Measurements from ENCODE around the gene TSEN54. TPM values are rescaled to one million over a fixed set of nuclear protein-coding genes. Genes with fewer than 3 reads are reported as not detected.

The TSEN54 gene
- total RNA-seq, 1 experiment from 2014 or later: 42.6 TPM

DNA sequence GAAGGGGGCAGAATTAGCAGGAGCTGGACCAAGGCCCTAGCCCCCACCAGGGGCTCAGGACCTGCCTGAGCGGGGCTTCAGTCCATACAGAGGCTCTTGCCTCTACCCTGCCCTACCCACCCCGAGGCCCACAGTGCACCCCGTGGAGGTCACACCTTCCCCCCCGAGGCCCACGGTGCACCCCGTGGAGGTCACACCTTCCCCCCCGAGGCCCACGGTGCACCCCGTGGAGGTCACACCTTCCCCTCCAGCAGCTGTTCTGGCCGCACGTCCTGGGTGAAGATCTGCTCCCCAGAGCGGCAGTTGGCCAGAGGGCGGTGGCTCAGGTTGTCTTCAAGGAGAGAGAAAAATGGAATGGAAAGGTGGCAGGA lies 12.4 kb upstream of the TSEN54 start:
- Histone ChIP-seq H3K4me3 (no peak overlapping the region), H3F3A (ENCODE audit: insufficient read depth, low read depth) (no peaks in the 10 kb centered on the region; the same call in 1 of the 2 replicates), H3K4me1 (replicated peaks; ENCODE audit: insufficient read depth) (no peaks in the 10 kb centered on the region), H3K9me2 (ENCODE audit: insufficient read depth) (no peaks in the 10 kb centered on the region), H3K4me2 (no peak overlapping the region), H4K20me1 (ENCODE audit: insufficient read depth) (0 out of 2 replicates have a peak, but pooled peaks cover 3% of the 10 kb centered on the region), H3K79me2 (ENCODE audit: low read depth) (no peaks in the 10 kb centered on the region), H3K27ac (no peak overlapping the region), H3K9me3 (ENCODE audit: insufficient read depth, low read depth) (no peaks in the 10 kb centered on the region), H3K36me3 (ENCODE audit: low read depth) (no peaks in the 10 kb centered on the region), H3K27me3 (ENCODE audit: insufficient read depth, low read depth) (no peaks in the 10 kb centered on the region), H2AFZ (no peak overlapping the region)
- intact Hi-C loops (cut with micrococcal nuclease; ENCODE audit: unreplicated experiment): no loop called here
- no TSS peak for BruUV-seq (replicated peaks)
- DNase-seq: no peak
- CTCF ChIA-PET: interaction anchor here (0.6 kb wide), 1 partner anchor 97 kb away, joined by 5 read pairs; no protein-coding TSS in a partner anchor
- POLR2A ChIA-PET (ENCODE audit: unreplicated experiment): interaction anchor here (0.6 kb wide), 1 partner anchor 208 kb away, joined by 3 read pairs; no protein-coding TSS in a partner anchor
- no peak for TF ChIP-seq EZH2 (IDR thresholded peaks at IDR 0.05; ENCODE audit: low read depth)
- TF ChIP-seq, protein P1, sequence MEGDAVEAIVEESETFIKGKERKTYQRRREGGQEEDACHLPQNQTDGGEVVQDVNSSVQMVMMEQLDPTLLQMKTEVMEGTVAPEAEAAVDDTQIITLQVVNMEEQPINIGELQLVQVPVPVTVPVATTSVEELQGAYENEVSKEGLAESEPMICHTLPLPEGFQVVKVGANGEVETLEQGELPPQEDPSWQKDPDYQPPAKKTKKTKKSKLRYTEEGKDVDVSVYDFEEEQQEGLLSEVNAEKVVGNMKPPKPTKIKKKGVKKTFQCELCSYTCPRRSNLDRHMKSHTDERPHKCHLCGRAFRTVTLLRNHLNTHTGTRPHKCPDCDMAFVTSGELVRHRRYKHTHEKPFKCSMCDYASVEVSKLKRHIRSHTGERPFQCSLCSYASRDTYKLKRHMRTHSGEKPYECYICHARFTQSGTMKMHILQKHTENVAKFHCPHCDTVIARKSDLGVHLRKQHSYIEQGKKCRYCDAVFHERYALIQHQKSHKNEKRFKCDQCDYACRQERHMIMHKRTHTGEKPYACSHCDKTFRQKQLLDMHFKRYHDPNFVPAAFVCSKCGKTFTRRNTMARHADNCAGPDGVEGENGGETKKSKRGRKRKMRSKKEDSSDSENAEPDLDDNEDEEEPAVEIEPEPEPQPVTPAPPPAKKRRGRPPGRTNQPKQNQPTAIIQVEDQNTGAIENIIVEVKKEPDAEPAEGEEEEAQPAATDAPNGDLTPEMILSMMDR (conservative IDR thresholded peaks at IDR 0.05): no peak

DNA sequence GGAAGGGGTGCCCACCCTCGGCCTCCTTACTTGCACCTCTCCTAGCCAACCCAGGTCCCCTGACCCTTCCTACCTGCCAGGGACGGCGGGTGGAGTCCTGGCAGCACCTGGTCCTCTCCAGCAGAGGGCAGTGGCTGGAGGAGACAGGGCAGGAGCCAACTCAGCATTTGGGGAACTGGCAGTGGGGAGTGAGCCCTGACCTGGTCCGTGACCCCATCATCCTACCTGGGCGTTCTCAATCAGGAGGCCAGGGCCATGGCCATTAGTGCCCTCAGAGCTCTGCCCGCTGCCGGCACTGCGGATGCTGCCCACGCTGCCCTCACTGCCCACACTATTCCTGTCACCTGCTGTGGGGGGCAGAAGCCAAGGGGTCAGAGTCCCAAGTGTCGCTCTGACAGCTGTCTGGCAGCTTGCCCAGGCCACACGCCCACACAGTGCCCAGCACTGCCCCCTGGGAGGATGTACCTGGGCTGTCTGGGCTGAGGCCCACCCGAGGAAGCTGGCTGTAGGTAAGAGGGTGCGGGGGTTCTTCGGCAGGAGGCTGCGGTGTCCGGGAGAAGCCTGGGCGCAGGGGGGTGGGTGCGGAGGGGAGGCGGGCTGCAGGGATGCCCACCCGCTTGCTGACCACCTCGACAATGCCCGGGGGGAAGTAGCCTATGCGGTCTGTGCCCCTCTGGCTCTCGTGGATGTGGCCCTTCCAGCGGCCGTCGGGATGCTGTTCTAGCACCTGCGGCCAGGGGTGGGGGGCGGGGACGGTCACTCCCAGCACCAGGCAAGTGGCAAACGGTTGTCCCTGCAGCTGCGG lies 11.8 kb upstream of the TSEN54 start:
- no peak overlapping the region for H3K27ac ChIP-seq
- H2AFZ ChIP-seq: no peak overlapping the region
- 0 out of 2 replicates have a peak, but pooled peaks cover 3% of the 10 kb centered on the region for H4K20me1 ChIP-seq (ENCODE audit: insufficient read depth)
- ChIA-PET CTCF (no interaction called here), POLR2A (ENCODE audit: unreplicated experiment) (no interaction called here)
- no peak overlapping the region for H3K4me2 ChIP-seq
- H3K9me2 ChIP-seq (ENCODE audit: insufficient read depth): no peaks in the 10 kb centered on the region
- intact Hi-C loops (cut with micrococcal nuclease; ENCODE audit: unreplicated experiment): no loop called here
- no peaks in the 10 kb centered on the region; the same call in 1 of the 2 replicates for H3F3A ChIP-seq (ENCODE audit: insufficient read depth, low read depth)
- H3K36me3 ChIP-seq (ENCODE audit: low read depth): no peaks in the 10 kb centered on the region
- peak in 1 of 2 experiments; percentile 54 for DNase-seq
- BruUV-seq (replicated peaks): no TSS peak
- H3K4me3 ChIP-seq: no peak overlapping the region
- no peaks in the 10 kb centered on the region for H3K9me3 ChIP-seq (ENCODE audit: insufficient read depth, low read depth)
- no peak for TF ChIP-seq EZH2 (IDR thresholded peaks at IDR 0.05; ENCODE audit: low read depth)
- TF ChIP-seq, protein P1 (conservative IDR thresholded peaks at IDR 0.05): peak; percentile 77
- H3K27me3 ChIP-seq (ENCODE audit: insufficient read depth, low read depth): no peaks in the 10 kb centered on the region
- H3K4me1 ChIP-seq (replicated peaks; ENCODE audit: insufficient read depth): no peaks in the 10 kb centered on the region
- no peaks in the 10 kb centered on the region for H3K79me2 ChIP-seq (ENCODE audit: low read depth)

- H4K20me1 ChIP-seq (ENCODE audit: insufficient read depth): 0 out of 2 replicates have a peak, but pooled peaks cover 5% of the 10 kb centered on the region
- H3K27ac ChIP-seq: no peak overlapping the region
- no peaks in the 10 kb centered on the region for H3K9me2 ChIP-seq (ENCODE audit: insufficient read depth)
- H2AFZ ChIP-seq: no peak overlapping the region
- H3K4me2 ChIP-seq: no peak overlapping the region
- no TSS peak for BruUV-seq (replicated peaks)
- H3K79me2 ChIP-seq (ENCODE audit: low read depth): no peaks in the 10 kb centered on the region
- CTCF ChIA-PET: no interaction called here
- H3K36me3 ChIP-seq (ENCODE audit: low read depth): no peaks in the 10 kb centered on the region
- H3F3A ChIP-seq (ENCODE audit: insufficient read depth, low read depth): no peaks in the 10 kb centered on the region; the same call in 1 of the 2 replicates
- H3K9me3 ChIP-seq (ENCODE audit: insufficient read depth, low read depth): no peaks in the 10 kb centered on the region
- no peak for DNase-seq
- H3K27me3 ChIP-seq (ENCODE audit: insufficient read depth, low read depth): no peaks in the 10 kb centered on the region
- H3K4me3 ChIP-seq: no peak overlapping the region
- TF ChIP-seq EZH2 (IDR thresholded peaks at IDR 0.05; ENCODE audit: low read depth): no peak
- TF ChIP-seq, protein P1 (conservative IDR thresholded peaks at IDR 0.05): no peak
- intact Hi-C loops (cut with micrococcal nuclease; ENCODE audit: unreplicated experiment): no loop called here
- POLR2A ChIA-PET (ENCODE audit: unreplicated experiment): no interaction called here
- H3K4me1 ChIP-seq (replicated peaks; ENCODE audit: insufficient read depth): no peaks in the 10 kb centered on the region
These were observed 11.2 kb upstream of the TSEN54 start for GRCh38 chr17:75505152-75505409.

Data from PC-9 (cell line).